Hindlimb muscle (tissue), 1 donor: ENCODE data around the gene SUZ12. TPM values are rescaled to one million over a fixed set of nuclear protein-coding genes. Genes with fewer than 3 reads are reported as not detected.
"Not testable (repeated sequence)": the region's sequence is repeated elsewhere in the genome, so short reads cannot be mapped to it uniquely, and the experiment has no call there.

Source experiments
- DNase-seq: peaks from one replicate; pipeline ENCODE4 v3.0.0-alpha.2; 2013
- polyA plus RNA-seq: library from polyadenylated mRNA; unstranded; fragments of 120-200 nt; gene quantifications from one replicate; pipeline ENCODE4 v1.2.1, GENCODE V29; 2013; ENCODE audit not compliant: insufficient read length

Gene SUZ12
- polyA plus RNA-seq, 1 donor, result 20.0 TPM

DNA sequence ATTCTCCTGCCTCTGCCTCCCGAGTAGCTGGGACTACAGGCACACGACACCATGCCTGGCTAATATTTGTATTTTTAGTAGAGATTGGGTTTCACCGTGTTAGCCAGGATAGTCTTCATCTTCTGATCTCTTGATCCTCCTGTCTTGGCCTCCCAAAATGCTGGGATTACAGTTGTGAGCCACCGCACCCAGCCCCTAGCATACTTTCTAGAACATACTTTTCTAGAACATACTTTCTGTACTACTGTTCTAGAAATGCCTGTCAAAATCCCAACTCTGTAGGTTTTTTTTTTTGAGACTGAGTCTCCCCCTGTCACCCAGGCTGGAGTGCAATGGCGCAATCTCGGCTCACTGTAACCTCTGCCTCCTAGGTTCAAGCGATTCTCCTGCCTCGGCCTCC, 27.3 kb downstream of the SUZ12 start:
- DNase-seq, result not testable (repeated sequence)

GRCh38 chr17:31967648-31968047, 30.8 kb downstream of the SUZ12 start:
- no peak for DNase-seq

GRCh38 chr17:31970416-31970815, 33.6 kb downstream of the SUZ12 start:
- not testable (repeated sequence) for DNase-seq

GRCh38 chr17:31974269-31975071, 37.7 kb downstream of the SUZ12 start:
- DNase-seq, result not testable (repeated sequence)

- DNase-seq, result not testable (repeated sequence)
Observed at GRCh38 chr17:31975391-31975790, 38.6 kb downstream of the SUZ12 start.

DNA sequence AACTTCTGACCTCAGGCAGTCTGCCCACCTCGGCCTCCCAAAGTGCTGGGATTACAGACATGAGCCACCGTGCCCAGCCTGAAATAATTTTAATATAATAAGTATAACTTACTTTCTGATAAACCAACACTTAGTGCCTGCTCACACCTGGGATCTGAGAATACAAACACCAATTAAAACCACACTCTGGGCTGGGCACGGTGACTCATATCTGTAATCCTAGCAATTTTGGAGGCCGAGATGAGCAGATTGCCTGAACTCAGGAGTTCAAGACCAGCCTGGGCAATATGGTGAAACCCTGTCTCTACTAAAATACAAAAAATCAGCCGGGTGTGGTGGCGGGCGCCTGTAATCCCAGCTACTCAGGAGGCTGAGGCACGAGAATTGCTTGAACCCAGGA, 55.0 kb downstream of the SUZ12 start:
- DNase-seq, result not testable (repeated sequence)

DNA sequence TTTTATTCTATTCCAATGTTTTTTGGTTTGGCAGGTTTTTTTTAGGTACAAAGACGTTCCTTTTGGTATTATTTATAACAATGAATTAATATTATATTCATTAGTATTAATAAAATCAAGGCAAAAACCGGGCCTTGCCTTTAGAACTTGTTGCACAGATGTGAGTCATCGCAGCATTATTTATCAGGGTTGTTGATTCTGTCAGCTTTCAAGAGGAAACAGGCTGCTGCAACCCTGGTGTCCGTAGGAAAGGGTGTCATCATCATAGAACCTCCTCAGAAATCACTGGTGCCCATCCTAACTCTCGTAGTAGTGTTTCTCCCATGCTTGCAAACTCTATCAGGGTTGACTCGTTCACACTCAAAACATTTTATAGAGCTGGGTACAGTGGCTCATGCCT, 60.2 kb downstream of the SUZ12 start:
- no peak for DNase-seq

DNA sequence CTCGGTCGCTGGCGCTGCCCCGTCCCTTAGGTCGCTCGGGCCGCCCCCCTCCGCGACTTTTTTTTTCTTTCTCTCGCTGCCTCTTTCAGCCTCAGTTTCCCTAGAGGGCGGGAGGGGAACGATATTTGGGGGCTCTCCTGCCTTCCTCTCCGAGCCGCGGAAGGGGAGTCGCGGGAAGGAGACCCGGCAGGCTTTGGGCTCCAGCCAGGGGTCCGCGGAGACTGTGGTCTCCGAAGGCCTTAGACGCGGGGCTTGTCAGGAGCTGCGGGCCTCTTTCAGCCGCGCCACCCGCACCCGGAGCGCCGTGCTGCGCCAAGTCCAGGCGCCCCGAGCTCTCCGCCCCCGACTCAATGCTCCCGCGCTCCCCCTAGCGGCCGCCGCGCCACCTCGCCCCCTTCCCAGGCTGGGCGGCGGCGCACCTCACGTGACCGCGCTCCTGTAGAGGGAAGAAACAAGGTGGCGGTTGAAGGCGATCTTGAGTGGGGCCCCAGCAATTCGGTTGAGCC, 70.2 kb downstream of the SUZ12 start, which contains the start of gene LRRC37B:
TSS of gene LRRC37B (plus strand) at position 427 of the 506 bp plus-strand sequence. CDS start 14,010 bp downstream, outside the sequence.
- DNase-seq, result peak; percentile 89

GRCh38 chr17:32007463-32008298, 70.9 kb downstream of the SUZ12 start:
- peak; percentile 47 for DNase-seq

- DNase-seq, result no peak
Observed at GRCh38 chr17:32009262-32009542, 72.4 kb downstream of the SUZ12 start.

- no peak for DNase-seq
Observed at GRCh38 chr17:32010114-32010513, 73.3 kb downstream of the SUZ12 start.

GRCh38 chr17:32015245-32016013, 78.6 kb downstream of the SUZ12 start:
- DNase-seq, result no peak

DNA sequence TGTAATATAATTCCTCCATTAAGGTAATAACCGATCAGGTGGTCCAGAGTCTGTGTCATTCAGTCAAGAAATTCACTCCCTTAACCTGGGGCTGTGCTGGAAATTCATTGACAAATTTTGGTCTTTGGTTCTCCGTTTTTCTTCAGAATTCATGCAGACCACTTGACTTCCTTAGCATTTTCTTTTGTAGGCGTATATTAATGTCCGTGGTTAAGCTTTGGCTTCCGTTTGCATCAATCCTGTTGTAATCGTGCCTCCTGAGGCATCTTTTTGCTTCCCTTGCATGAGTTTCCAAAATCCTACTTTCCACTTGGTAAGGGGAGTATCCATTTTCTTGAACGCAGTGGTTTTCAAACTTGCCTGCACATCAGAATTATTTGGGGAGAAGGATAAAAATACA, 79.4 kb downstream of the SUZ12 start:
- DNase-seq, result no peak

DNA sequence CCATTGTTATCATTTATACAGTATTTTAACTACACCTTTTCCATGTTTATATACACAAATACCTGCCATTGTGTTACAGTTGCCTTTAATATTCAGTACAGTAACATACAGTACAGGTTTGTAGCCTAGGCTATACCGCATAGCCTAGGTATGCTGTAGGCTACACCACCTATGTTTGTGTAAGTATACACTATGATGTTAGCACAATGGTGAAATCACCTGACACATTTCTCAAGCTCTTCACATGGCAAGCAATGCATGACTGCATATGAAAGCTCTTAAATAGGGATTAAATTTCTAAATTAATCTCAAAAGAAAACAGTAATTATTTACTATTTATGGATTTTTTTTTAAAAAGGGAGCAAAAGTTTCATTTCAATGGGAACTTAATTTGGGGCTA, 82.4 kb downstream of the SUZ12 start:
- DNase-seq, result no peak

DNA sequence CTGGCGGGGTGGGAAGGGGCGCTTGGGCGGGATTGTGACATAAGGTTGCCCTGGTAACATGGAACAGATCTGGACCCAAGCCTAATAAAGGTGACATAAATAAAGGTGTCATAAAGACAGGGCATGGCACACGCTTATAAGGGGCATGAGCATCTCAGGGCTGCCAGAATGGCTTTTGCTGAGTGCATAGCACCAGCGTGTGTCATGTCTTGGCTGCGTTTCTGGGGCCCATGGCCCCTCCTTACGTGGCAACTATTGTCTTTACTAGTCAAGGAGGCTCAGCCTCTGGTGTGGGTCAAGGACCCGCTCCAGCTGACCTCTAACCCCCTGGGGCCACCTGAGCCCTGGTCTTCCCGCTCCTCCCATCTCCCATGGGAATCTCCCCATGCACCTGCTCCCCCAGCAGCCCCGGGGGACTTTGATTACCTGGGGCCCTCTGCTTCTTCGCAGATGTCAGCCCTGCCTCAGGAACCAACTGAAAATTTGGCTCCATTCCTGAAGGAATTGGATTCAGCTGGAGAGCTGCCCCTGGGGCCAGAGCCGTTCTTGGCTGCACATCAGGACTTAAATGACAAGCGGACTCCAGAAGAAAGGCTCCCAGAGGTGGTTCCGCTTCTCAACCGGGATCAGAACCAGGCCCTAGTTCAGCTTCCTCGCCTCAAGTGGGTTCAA, 84.3 kb downstream of the SUZ12 start:
- no peak for DNase-seq

- DNase-seq, result no peak
Observed at GRCh38 chr17:32021615-32021955, 84.8 kb downstream of the SUZ12 start.

DNA sequence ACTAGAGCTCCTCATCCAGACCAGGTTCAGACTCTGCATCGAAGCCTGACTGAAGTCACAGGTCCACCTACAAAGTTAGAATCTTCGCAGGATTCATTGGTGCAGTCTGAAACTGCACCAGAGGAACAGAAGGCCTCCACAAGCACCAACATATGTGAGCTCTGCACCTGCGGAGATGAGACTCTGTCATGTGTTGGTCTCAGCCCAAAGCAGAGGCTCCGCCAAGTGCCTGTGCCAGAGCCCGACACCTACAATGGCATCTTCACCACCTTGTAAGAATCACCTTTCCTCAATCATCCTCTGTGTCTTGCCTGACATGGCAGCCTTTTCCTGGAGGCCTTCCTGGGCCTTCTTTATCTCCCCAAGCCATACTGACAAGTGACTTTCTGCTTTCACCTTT, 85.7 kb downstream of the SUZ12 start:
- DNase-seq, result not testable (repeated sequence)

GRCh38 chr17:32027271-32027670, 90.5 kb downstream of the SUZ12 start:
- DNase-seq, result not testable (repeated sequence)

DNA sequence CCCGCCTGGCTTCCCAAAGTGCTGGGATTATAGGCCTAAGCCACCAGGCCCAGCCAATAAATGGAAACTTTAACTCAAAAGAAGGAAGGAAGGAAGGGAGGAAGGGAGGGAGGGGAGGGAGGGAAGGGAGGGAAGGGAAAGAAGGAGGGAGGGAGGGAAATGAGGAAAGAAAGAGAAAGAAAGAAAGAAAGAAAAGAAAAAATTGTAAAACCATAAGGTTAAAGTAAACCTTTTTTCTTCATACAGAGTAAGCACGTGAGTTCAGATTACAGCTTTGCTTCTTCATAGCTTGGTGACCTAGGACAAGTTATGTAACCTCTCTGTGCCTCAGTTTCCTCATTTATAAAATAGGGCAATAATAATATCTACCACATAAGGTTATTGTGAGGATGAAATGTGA, 96.4 kb downstream of the SUZ12 start:
- DNase-seq, result no peak

GRCh38 chr17:32033812-32034211, 97.0 kb downstream of the SUZ12 start:
- DNase-seq, result not testable (repeated sequence)

DNA sequence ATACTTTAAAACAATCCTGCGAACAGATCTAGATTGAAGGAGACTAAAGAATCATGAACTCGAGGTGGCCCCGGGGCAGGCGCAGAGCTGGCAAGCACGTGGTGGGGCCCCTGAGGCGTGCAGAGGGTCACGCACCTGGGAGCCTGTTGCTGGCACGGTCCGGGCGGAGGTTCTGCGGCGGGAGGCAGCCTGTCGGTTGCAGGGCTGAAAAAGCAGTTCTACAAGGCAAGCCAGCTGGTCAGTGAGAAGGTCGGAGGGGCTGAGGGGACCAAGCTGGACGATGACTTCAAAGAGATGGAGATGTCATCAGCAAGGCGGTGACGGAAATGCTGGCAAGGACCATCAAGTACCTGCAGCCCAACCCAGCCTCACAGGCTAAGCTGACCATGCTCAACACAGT, 103.4 kb downstream of the SUZ12 start:
- not testable (repeated sequence) for DNase-seq

DNA sequence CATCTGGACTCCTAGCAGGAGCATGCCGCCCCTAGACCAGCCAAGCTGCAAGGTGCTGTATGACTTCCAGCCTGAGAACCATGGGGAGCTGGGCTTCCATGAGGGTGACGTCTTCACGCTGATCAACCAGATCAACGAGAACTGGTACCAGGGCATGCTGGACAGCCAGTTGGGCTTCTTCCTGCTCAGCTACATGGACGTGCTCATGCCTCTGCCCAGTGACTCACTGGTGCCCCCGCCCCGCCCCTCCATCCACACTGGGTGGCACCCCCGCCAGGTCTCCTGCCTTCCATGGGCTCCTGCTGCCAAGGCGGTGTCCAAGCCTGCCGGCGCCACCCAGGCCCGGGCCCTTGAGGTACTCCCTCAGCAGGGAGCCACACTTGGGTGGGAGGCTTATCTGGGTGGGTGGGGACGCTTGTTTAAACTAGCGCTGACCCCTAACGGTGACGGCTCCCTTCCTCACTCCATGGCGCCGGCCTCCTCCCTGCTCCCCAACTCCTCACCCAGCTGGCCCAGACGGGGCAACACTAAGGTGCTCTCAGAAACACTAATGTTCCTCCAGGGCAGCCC, 104.6 kb downstream of the SUZ12 start:
- not testable (repeated sequence) for DNase-seq
